Measurements from ENCODE around the gene PKIG. TPM values are rescaled to one million over a fixed set of nuclear protein-coding genes. Genes with fewer than 3 reads are reported as not detected.

The PKIG gene
- total RNA-seq, 1 experiment from 2014 or later: 20.1 TPM

DNA sequence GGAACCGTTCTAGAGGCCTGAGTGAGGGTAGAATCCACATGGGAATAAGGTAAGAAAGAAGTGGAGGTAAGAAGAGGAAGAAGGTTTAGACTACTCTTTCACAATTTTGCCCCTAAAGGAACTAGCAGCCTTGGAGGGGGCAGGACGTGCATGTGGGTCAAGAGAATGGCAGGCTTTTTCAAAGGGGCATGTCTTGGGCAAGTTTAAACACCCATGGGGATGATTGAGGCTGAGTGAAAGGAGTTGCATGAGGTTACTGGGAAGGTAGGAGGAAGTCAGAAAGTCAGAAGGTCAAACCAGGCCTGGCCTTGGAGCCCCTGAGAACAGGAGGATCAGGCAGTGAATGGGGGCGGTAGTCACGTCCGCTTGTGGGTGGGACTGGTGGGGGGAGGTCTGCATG, 58.9 kb downstream of the PKIG start:
- intact Hi-C loops (cut with micrococcal nuclease): no loop called here
- no peak overlapping the region for H3K27ac ChIP-seq (ENCODE audit: low read depth, low read length)
- CTCF ChIA-PET: no interaction called here

More for the DNA sequence above, 58.9 kb downstream of the PKIG start:
- H3K9me2 ChIP-seq (ENCODE audit: insufficient read depth): no peaks in the 10 kb centered on the region
- no peak for DNase-seq (ENCODE audit: low read depth, low spot score)
- RAD21 ChIA-PET (ENCODE audit: low non-redundant PET in 1 of 2, low total read pairs in 2 of 2, uncharacterized antibody in 2 of 2, unreplicated experiment in 2 of 2): no interaction called here
- H3K79me2 ChIP-seq (ENCODE audit: insufficient read depth, low read length): no peaks in the 10 kb centered on the region
- POLR2A ChIA-PET: no interaction called here
- no peaks in the 10 kb centered on the region for H3K9me3 ChIP-seq (ENCODE audit: control insufficient read depth in 1 of 2, insufficient read depth in 1 of 2, low read depth in 1 of 2, low read length in 2 of 2)
- no peaks in the 10 kb centered on the region for H4K20me1 ChIP-seq (ENCODE audit: insufficient read depth)
- no peak overlapping the region for H3K9ac ChIP-seq (ENCODE audit: low read length)
- ATAC-seq: no peak
- no peak overlapping the region for H2AFZ ChIP-seq (ENCODE audit: low read depth, low read length, poor library complexity, severe bottlenecking)
- no peak overlapping the region for H3K4me3 ChIP-seq (replicated peaks in 1 of 2; ENCODE audit: low read depth in 1 of 2, low read length in 2 of 2)
- no peak for TF ChIP-seq EZH2 (IDR thresholded peaks at IDR 0.05)
- no peak for TF ChIP-seq FOSL1 (IDR thresholded peaks at IDR 0.05; ENCODE audit: low read depth)
- TF ChIP-seq, protein P1, sequence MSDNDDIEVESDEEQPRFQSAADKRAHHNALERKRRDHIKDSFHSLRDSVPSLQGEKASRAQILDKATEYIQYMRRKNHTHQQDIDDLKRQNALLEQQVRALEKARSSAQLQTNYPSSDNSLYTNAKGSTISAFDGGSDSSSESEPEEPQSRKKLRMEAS (IDR thresholded peaks at IDR 0.05): no peak
- no peak for TF ChIP-seq SRF (IDR thresholded peaks at IDR 0.05; ENCODE audit: low read depth)
- no peak for TF ChIP-seq SP1 (IDR thresholded peaks at IDR 0.05; ENCODE audit: low read depth)
- TF ChIP-seq, protein P2, sequence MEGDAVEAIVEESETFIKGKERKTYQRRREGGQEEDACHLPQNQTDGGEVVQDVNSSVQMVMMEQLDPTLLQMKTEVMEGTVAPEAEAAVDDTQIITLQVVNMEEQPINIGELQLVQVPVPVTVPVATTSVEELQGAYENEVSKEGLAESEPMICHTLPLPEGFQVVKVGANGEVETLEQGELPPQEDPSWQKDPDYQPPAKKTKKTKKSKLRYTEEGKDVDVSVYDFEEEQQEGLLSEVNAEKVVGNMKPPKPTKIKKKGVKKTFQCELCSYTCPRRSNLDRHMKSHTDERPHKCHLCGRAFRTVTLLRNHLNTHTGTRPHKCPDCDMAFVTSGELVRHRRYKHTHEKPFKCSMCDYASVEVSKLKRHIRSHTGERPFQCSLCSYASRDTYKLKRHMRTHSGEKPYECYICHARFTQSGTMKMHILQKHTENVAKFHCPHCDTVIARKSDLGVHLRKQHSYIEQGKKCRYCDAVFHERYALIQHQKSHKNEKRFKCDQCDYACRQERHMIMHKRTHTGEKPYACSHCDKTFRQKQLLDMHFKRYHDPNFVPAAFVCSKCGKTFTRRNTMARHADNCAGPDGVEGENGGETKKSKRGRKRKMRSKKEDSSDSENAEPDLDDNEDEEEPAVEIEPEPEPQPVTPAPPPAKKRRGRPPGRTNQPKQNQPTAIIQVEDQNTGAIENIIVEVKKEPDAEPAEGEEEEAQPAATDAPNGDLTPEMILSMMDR (IDR thresholded peaks at IDR 0.05 in 2 of 3, conservative IDR thresholded peaks at IDR 0.05 in 1 of 3; ENCODE audit: borderline replicate concordance in 1 of 3, insufficient read depth in 1 of 3, low read depth in 2 of 3, low read length in 2 of 3): no peak
- no peak for TF ChIP-seq RAD21 (IDR thresholded peaks at IDR 0.05; ENCODE audit: low read depth)
- no peak for TF ChIP-seq SIN3A (IDR thresholded peaks at IDR 0.05; ENCODE audit: low read depth)
- no peak for TF ChIP-seq ELF1 (IDR thresholded peaks at IDR 0.05; ENCODE audit: borderline replicate concordance, low read depth)
- no peak for TF ChIP-seq TCF7L2 (IDR thresholded peaks at IDR 0.05; ENCODE audit: borderline replicate concordance, extremely low read depth, insufficient read depth, insufficient read length)
- TF ChIP-seq, protein P3, sequence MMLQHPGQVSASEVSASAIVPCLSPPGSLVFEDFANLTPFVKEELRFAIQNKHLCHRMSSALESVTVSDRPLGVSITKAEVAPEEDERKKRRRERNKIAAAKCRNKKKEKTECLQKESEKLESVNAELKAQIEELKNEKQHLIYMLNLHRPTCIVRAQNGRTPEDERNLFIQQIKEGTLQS (IDR thresholded peaks at IDR 0.05): no peak
- TF ChIP-seq JUND (IDR thresholded peaks at IDR 0.05): no peak
- TF ChIP-seq POLR2AphosphoS5 (IDR thresholded peaks at IDR 0.05; ENCODE audit: low read depth, low read length): no peak
- TF ChIP-seq, protein P4, sequence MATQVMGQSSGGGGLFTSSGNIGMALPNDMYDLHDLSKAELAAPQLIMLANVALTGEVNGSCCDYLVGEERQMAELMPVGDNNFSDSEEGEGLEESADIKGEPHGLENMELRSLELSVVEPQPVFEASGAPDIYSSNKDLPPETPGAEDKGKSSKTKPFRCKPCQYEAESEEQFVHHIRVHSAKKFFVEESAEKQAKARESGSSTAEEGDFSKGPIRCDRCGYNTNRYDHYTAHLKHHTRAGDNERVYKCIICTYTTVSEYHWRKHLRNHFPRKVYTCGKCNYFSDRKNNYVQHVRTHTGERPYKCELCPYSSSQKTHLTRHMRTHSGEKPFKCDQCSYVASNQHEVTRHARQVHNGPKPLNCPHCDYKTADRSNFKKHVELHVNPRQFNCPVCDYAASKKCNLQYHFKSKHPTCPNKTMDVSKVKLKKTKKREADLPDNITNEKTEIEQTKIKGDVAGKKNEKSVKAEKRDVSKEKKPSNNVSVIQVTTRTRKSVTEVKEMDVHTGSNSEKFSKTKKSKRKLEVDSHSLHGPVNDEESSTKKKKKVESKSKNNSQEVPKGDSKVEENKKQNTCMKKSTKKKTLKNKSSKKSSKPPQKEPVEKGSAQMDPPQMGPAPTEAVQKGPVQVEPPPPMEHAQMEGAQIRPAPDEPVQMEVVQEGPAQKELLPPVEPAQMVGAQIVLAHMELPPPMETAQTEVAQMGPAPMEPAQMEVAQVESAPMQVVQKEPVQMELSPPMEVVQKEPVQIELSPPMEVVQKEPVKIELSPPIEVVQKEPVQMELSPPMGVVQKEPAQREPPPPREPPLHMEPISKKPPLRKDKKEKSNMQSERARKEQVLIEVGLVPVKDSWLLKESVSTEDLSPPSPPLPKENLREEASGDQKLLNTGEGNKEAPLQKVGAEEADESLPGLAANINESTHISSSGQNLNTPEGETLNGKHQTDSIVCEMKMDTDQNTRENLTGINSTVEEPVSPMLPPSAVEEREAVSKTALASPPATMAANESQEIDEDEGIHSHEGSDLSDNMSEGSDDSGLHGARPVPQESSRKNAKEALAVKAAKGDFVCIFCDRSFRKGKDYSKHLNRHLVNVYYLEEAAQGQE (IDR thresholded peaks at IDR 0.05; ENCODE audit: low read depth): no peak
- TF ChIP-seq EZH2phosphoT487 (IDR thresholded peaks at IDR 0.05; ENCODE audit: borderline replicate concordance): no peak
- peaks cover 0 to 5% of the 10 kb centered on the region in 2 experiments; a peak in 2 of 4 replicates for H3K36me3 ChIP-seq (ENCODE audit: control insufficient read depth in 1 of 2, insufficient read depth in 2 of 2, low read length in 2 of 2)
- no TSS peak for BruUV-seq (replicated peaks)
- H3K4me2 ChIP-seq (ENCODE audit: low read length): no peak overlapping the region
- peaks cover 5 to 31% of the 10 kb centered on the region in 2 experiments; a peak in 3 of 4 replicates for H3K4me1 ChIP-seq (ENCODE audit: control insufficient read depth in 1 of 2, insufficient read depth in 2 of 2, low read length in 2 of 2)
- no peaks in the 10 kb centered on the region for H3K27me3 ChIP-seq (ENCODE audit: insufficient read depth, low read length)
